HepG2 (cell line): Measurements from ENCODE around the gene ANGPTL2. TPM values are rescaled to one million over a fixed set of nuclear protein-coding genes. Genes with fewer than 3 reads are reported as not detected.

Experiments used
- ATRX ChIP-seq: sonication (generic); formaldehyde crosslinking; IDR thresholded peaks from 2 replicates; pipeline ENCODE4 v1.4.0; 2020; ENCODE audit warnings: missing genetic modification reagents, borderline replicate concordance
- GFI1 ChIP-seq: sonication (generic); formaldehyde crosslinking; IDR thresholded peaks from 2 replicates; pipeline ENCODE4 v1.5.0; 2020; ENCODE audit warnings: missing genetic modification reagents, mild to moderate bottlenecking, borderline replicate concordance
- GPBP1L1 ChIP-seq: sonication (generic); formaldehyde crosslinking; IDR thresholded peaks from 2 replicates; pipeline ENCODE4 v1.5.0; 2020; ENCODE audit warnings: mild to moderate bottlenecking, missing genetic modification reagents
- GTF2F1 ChIP-seq: fragments of 150-350 bp; IDR thresholded peaks from 2 replicates; pipeline ENCODE4 v1.6.1; 2014; ENCODE audit warnings: low read length
- HHEX ChIP-seq: IDR thresholded peaks from 2 replicates; pipeline ENCODE4 v1.6.1; 2016; ENCODE audit warnings: control low read depth
- HNRNPK ChIP-seq: fragments of 200-400 bp; formaldehyde crosslinking; IDR thresholded peaks from 2 replicates; pipeline ENCODE4 v1.6.1; 2018; ENCODE audit warnings: low read length, low read depth, moderate library complexity, mild to moderate bottlenecking; ENCODE audit not compliant: poor library complexity, severe bottlenecking
- KDM1A ChIP-seq: IDR thresholded peaks from 2 replicates; pipeline ENCODE4 v1.6.1; 2016; ENCODE audit warnings: missing compliant biosample characterization
- MAFK ChIP-seq, 2 experiments: IDR thresholded peaks in 1 of 2; conservative IDR thresholded peaks in 1 of 2; 2 replicates each; pipeline ENCODE4 v1.6.1; 2011; ENCODE audit warnings: improper control_type of control experiment in 2 of 2, low read length in 2 of 2
- MATR3 ChIP-seq: sonication (generic); formaldehyde crosslinking; IDR thresholded peaks from 2 replicates; pipeline ENCODE4 v1.4.0; 2020; ENCODE audit warnings: missing genetic modification reagents
- MLLT10 ChIP-seq: sonication (generic); formaldehyde crosslinking; IDR thresholded peaks from 2 replicates; pipeline ENCODE4 v1.4.0; 2020; ENCODE audit warnings: missing genetic modification reagents
- MXD4 ChIP-seq: IDR thresholded peaks from 2 replicates; pipeline ENCODE4 v1.6.1; 2016; ENCODE audit warnings: mild to moderate bottlenecking, missing biosample characterization, missing genetic modification reagents
- NFYC ChIP-seq: IDR thresholded peaks from 2 replicates; pipeline ENCODE4 v1.6.1; 2016; ENCODE audit warnings: missing genetic modification reagents, missing compliant biosample characterization
- ONECUT2 ChIP-seq: sonication (generic); formaldehyde crosslinking; IDR thresholded peaks from 2 replicates; pipeline ENCODE4 v1.4.0; 2020; ENCODE audit warnings: missing genetic modification reagents
- POLR2AphosphoS5 ChIP-seq: IDR thresholded peaks from 2 replicates; pipeline ENCODE4 v1.6.1; 2012; ENCODE audit warnings: low read depth, low read length
- TFDP1 ChIP-seq: IDR thresholded peaks from 2 replicates; pipeline ENCODE4 v1.6.1; 2016; ENCODE audit warnings: missing compliant biosample characterization, missing genetic modification reagents, borderline replicate concordance
- ZBED4 ChIP-seq: sonication (generic); formaldehyde crosslinking; IDR thresholded peaks from 2 replicates; pipeline ENCODE4 v1.4.0; 2020; ENCODE audit warnings: missing genetic modification reagents, borderline replicate concordance
- ZBTB39 ChIP-seq: sonication (generic); formaldehyde crosslinking; IDR thresholded peaks from 2 replicates; pipeline ENCODE4 v1.5.0; 2020; ENCODE audit warnings: missing genetic modification reagents
- ZNF546 ChIP-seq: sonication (generic); formaldehyde crosslinking; conservative IDR thresholded peaks from 2 replicates; pipeline ENCODE4 v1.8.1; 2023; ENCODE audit warnings: mild to moderate bottlenecking, missing genetic modification reagents
- ZNF563 ChIP-seq: sonication (generic); formaldehyde crosslinking; IDR thresholded peaks from 2 replicates; pipeline ENCODE4 v1.8.0; 2022; ENCODE audit warnings: mild to moderate bottlenecking, moderate library complexity, missing genetic modification reagents
- ZNF605 ChIP-seq: sonication (generic); formaldehyde crosslinking; IDR thresholded peaks from 2 replicates; pipeline ENCODE4 v1.8.0; 2022; ENCODE audit warnings: mild to moderate bottlenecking, missing genetic modification reagents
- polyA plus RNA-seq, 8 experiments: library from polyadenylated mRNA; depleted of rRNA in 3 of 8; stranded (reverse) in 7 of 8; unstranded in 1 of 8; fragments of >200 nt; fragmentation: Illumina TruSeq in 4 of 8; extraction: Trizol in 4 of 8; gene quantifications; 2 replicates each; pipeline versions ENCODE4 v1.2.1 to v1.2.3, GENCODE V29; 2011 to 2016; ENCODE audit warnings: low read depth in 4 of 8, missing spikeins in 1 of 8, mixed read lengths in 1 of 8; ENCODE audit not compliant: insufficient read depth in 1 of 8
- total RNA-seq, 5 experiments: library from RNA; depleted of rRNA; stranded (reverse); fragments of >200 nt; fragmentation: Illumina TruSeq; extraction: Trizol; gene quantifications; 2 replicates each; pipeline ENCODE4 v1.2.3, GENCODE V29; 2016; ENCODE audit warnings: low read depth in 1 of 5
- TF ChIP-seq, protein P1 (sequence below): IDR thresholded peaks from 2 replicates; pipeline ENCODE4 v1.6.1; 2016

ANGPTL2 gene
- total and polyA plus RNA-seq, 2 of the 13 experiments (the other 11 are each of a cell fraction or from before 2014, with no cell fraction given), result 0.91 to 21.0 TPM

DNA sequence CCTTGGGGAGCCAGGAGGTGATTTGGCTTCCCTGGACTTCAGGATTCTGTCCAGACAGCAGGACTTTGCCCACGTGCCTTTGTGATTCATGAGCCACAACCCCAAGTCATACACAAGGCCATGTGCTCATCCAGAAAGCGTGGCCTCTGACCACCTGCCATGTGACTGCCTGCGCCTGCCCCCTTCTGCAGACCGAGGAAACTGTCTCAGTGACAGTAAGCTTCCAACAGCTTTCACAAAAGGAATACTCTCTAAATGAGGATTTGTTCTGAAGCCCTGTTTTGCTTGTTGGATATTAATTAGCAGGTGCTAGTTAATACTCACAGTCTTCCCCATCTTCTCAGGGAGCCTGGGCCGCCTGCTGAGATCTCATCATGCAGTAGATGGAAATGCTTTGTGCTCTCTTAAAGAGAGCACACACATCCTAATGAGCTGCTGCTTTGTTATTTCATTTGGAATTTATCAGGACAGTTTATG is 36.9 kb upstream of the ANGPTL2 start (continued):
- TF ChIP-seq TFDP1 (CRISPR knock-in tag) (peak; percentile 98), GTF2F1 (no peak), MLLT10 (CRISPR knock-in tag) (no peak), ONECUT2 (CRISPR knock-in tag) (peak; percentile 58; the same call in 1 of the 2 replicates), MATR3 (CRISPR knock-in tag) (no peak), MAFK (conservative IDR thresholded peaks at IDR 0.05 in 1 of 2, IDR thresholded peaks at IDR 0.05 in 1 of 2; ENCODE audit: low read length in 2 of 2) (peak in 1 of 2 experiments; percentile 14; a peak in 1 of 4 replicates), ZNF546 (CRISPR knock-in tag) (peak; percentile 99), POLR2AphosphoS5 (no peak), GPBP1L1 (CRISPR knock-in tag) (no peak), HHEX (CRISPR knock-in tag) (no peak), ZBED4 (CRISPR knock-in tag) (peak; percentile 86; the same call in 1 of the 2 replicates), ZNF563 (CRISPR knock-in tag) (peak; percentile 98), ATRX (no peak), ZNF605 (peak; percentile 100), MXD4 (peak; percentile 99), NFYC (CRISPR knock-in tag) (peak; percentile 61), HNRNPK (no peak), ZBTB39 (CRISPR knock-in tag) (peak; percentile 91; the same call in 1 of the 2 replicates), GFI1 (peak; percentile 66; the same call in 1 of the 2 replicates), KDM1A (CRISPR knock-in tag) (peak; percentile 39; the same call in 1 of the 2 replicates)
- TF ChIP-seq, protein P1, sequence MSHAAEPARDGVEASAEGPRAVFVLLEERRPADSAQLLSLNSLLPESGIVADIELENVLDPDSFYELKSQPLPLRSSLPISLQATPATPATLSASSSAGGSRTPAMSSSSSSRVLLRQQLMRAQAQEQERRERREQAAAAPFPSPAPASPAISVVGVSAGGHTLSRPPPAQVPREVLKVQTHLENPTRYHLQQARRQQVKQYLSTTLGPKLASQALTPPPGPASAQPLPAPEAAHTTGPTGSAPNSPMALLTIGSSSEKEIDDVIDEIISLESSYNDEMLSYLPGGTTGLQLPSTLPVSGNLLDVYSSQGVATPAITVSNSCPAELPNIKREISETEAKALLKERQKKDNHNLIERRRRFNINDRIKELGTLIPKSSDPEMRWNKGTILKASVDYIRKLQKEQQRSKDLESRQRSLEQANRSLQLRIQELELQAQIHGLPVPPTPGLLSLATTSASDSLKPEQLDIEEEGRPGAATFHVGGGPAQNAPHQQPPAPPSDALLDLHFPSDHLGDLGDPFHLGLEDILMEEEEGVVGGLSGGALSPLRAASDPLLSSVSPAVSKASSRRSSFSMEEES (CRISPR knock-in tag), result peak; percentile 99
